ENCODE measurements around the gene GRB10.

GRB10 gene

DNA sequence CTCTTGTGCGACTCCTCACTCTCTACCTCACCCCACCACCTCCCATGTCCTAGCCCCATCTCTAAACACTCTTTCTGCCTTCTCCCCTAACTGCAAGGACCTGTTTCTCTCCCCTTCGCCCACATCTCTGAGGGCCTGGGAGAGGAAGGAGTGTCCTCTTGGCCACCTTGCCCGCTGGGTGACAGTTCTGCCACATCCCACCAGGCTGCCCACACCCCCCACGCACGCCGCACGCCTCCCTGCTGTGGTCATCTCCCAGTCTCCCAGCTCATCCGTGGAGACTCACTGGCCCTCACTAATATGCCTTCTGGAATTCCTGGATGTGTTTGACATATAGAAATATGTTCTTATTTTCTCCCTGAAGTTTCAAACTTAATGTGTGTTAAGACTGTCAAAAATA, 48.5 kb downstream of the GRB10 start:
- DNase-seq (ENCODE audit: low spot score): no peak
- H3K4me3 Mint-ChIP-seq: no peak overlapping the region
- no peaks in the 10 kb centered on the region for H3K9me3 Mint-ChIP-seq
- H3K27ac Mint-ChIP-seq: no peak overlapping the region
- no peaks in the 10 kb centered on the region for H3K27me3 Mint-ChIP-seq (ENCODE audit: low read depth)
- no peaks in the 10 kb centered on the region for H3K36me3 Mint-ChIP-seq (ENCODE audit: low read depth)
- peaks cover 11% of the 10 kb centered on the region for H3K4me1 Mint-ChIP-seq (ENCODE audit: low read depth)

DNA sequence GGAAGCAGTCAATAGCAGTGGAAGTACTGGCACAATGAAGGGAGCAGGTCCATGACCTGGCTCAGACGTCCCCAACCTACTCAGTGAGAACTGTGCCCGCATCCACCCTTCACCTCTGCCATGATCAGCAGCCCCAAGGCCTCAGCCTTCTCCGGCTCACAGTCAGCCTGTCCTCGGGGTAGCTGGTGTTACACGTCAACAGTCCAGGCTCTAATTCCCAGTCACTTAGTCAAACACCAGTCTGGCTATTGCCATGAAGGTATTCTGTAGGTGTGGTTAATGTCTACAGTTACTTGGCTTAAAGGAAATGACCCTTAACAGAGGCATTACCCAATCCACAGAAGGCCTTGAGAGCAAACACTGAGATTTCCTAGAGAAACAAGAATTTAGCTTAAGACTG, 49.1 kb downstream of the GRB10 start:
- H3K9me3 Mint-ChIP-seq: no peaks in the 10 kb centered on the region

DNA sequence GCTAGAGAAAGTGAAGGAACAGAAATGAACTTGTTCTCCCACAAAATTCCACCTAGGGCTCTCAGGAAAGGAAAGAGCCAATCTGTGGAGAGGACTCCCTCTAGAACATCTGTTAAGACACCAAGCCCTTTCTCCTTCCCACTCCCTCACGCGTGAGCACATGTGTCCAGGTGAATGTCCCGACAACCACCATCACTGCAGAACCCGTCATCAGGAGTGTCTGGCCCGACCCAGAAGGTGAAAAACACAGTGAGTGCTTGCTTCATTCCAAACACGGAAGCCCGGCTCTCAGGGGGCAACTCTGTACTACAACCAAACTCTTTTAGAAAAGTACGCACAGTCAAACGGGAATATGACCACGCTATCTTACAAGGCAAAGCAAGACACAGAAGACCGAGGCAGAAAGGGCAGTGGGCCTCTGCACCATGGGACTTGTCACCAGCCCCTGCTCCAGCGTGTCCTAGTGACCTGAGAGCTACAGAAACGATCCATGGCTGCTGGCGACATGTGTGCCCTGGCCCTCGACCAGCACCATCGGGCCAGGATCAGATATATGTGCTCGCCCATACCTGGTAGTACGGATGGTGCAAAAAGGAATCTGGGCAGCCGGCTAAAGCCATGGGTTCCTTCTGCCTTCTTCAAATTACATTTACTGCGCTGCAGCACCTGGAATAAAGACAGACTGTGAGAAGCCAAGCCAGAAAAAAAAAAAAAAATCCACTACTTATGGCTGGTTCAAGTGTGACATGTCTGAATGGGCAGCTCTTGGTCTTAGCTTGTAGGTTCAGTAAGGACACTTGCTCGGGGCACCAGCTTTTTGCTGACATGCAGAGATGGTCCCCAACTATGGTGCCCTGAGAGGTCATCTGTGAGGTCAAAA, 50.8 kb downstream of the GRB10 start:
- Mint-ChIP-seq H3K27ac (no peak overlapping the region), H3K27me3 (ENCODE audit: low read depth) (peaks cover 3% of the 10 kb centered on the region), H3K4me1 (ENCODE audit: low read depth) (peaks cover 9% of the 10 kb centered on the region), H3K4me3 (no peak overlapping the region), H3K36me3 (ENCODE audit: low read depth) (no peaks in the 10 kb centered on the region), H3K9me3 (no peaks in the 10 kb centered on the region)
- DNase-seq (ENCODE audit: low spot score): no peak

More for the DNA sequence above, 49.1 kb downstream of the GRB10 start:
- Mint-ChIP-seq H3K27ac (no peak overlapping the region), H3K4me3 (no peak overlapping the region), H3K4me1 (ENCODE audit: low read depth) (peaks cover 8% of the 10 kb centered on the region), H3K36me3 (ENCODE audit: low read depth) (no peaks in the 10 kb centered on the region), H3K27me3 (ENCODE audit: low read depth) (no peaks in the 10 kb centered on the region)
- DNase-seq (ENCODE audit: low spot score): no peak

DNA sequence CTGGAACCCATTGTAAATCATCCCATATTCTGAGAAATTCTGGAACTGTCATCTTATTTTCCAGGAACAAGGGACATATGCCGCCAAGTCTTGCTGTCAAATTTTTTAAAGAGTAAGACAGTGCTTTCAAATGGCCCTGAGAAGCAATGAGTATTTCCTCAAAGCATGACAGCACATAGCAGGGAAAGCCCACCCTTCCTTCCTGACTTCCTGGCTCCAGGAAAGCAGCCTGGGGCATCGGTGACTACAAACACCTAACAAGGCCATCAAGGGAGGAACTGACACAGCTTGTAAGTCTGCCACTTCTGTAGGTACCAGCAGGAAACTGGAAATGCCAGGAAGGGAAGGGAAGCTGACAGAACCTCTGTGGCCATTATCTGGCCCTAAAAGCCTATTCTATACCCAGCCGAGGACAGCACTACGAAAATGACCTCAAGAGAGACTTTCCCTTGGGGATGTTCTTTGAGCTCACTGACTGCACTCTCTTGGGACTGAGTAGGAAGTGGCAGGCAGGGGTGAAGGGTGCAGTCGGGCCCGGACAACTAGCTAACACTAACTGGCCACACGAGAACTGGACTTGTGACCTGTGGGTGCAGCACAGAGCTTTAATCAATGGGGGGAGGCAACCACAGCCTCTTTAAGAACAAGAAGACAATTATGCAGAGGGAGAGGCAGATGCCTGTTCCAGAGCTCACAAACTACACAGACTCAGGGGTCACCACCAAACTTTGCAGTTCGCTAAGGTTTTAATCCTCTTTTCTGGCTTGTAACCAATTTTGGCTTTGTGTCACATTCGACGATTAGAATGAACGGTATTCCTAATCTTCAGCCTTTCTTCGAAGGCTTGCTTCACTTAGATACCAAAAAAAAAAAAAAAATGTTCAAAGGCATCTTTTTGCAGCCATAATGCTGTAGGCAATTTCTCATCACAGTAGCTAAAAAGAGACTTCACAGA, 52.0 kb downstream of the GRB10 start:
- Mint-ChIP-seq H3K27me3 (ENCODE audit: low read depth) (peaks cover 4% of the 10 kb centered on the region), H3K4me3 (no peak overlapping the region), H3K9me3 (no peaks in the 10 kb centered on the region), H3K27ac (no peak overlapping the region), H3K4me1 (ENCODE audit: low read depth) (peaks cover 10% of the 10 kb centered on the region), H3K36me3 (ENCODE audit: low read depth) (no peaks in the 10 kb centered on the region)
- DNase-seq (ENCODE audit: low spot score): no peak

DNA sequence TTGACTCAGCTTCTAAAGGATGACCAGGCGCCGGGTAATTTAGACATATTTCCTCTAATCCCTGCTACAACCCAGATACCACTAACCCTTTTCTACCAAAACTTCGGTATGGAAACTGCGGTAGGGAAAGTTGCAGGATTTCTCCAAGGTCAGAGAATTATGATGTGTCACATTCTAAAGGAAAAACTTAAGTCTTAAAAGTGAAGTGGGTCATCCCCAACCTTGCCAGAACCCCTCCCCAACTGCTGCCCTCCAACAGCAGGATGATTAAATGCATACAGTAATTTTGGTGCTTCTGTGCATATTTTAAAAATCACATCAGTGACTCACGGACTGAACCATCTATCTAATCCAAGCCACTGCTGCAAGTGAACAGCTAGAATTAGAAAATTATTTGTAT, 52.7 kb downstream of the GRB10 start:
- H3K27me3 Mint-ChIP-seq (ENCODE audit: low read depth): peaks cover 4% of the 10 kb centered on the region
- H3K4me3 Mint-ChIP-seq: no peak overlapping the region
- DNase-seq (ENCODE audit: low spot score): no peak
- H3K27ac Mint-ChIP-seq: no peak overlapping the region
- peaks cover 5% of the 10 kb centered on the region for H3K4me1 Mint-ChIP-seq (ENCODE audit: low read depth)
- no peaks in the 10 kb centered on the region for H3K9me3 Mint-ChIP-seq
- no peaks in the 10 kb centered on the region for H3K36me3 Mint-ChIP-seq (ENCODE audit: low read depth)

DNA sequence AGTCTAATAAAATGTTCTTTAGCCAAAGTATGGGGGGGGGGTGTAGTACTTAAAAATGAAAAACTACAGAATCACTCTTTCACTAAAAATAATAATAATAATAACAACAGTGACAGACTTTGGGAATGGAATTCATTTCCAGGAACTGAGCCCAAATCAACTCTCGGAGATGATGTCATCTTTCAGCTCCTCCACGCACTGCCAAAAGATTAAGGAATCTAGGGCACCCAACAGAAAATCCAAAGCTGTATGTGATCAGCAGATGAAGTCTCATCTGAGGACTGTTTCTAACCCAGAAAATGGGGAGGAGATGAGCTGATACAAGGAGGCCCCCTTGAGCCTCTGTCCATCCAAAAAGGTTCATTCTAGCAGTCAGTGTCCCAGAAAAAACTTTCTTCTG, 54.5 kb downstream of the GRB10 start:
- H3K27me3 Mint-ChIP-seq (ENCODE audit: low read depth): peaks cover 4% of the 10 kb centered on the region
- H3K4me1 Mint-ChIP-seq (ENCODE audit: low read depth): peaks cover 5% of the 10 kb centered on the region
- no peaks in the 10 kb centered on the region for H3K36me3 Mint-ChIP-seq (ENCODE audit: low read depth)
- H3K9me3 Mint-ChIP-seq: no peaks in the 10 kb centered on the region
- no peak overlapping the region for H3K27ac Mint-ChIP-seq
- H3K4me3 Mint-ChIP-seq: no peak overlapping the region
- DNase-seq (ENCODE audit: low spot score): no peak

DNA sequence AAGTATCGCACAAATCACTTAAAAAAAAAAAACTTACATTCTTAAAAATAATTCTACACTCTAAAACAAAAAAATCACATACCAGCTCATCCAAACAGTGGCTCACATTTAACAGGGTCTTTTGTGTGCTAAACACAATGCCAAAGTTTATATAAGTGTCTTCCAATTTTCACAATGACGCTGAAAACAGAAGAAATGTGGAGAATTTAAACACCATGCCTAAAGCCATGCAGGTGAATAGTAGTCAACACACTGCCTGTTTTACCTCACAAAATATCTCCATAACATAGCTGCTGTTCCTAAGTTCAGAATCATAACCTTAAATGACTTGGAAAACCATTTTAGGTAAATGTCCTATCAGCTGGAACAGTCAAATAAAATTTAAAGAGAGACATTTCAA, 55.0 kb downstream of the GRB10 start:
- H3K36me3 Mint-ChIP-seq (ENCODE audit: low read depth): no peaks in the 10 kb centered on the region

DNA sequence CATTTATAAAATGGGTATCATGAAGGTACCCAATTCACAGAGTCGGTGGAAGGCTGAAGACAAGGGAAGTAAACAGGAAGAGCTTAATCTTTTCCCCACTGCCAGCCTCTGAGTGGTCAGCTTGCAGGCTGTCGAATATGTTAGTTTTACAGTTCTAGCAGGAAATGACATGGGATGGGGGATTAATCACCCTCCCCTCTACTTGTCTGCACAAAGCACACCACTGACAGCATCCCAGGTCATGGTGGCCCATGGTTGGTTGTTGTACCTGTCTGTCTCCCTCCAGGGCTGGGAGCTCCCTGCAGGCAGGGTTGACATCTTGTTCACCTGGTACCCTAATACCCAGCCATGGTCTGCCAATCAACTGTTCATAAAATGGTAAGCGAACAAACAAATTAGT, 55.6 kb downstream of the GRB10 start:
- no peak for DNase-seq (ENCODE audit: low spot score)
- Mint-ChIP-seq H3K27ac (no peak overlapping the region), H3K4me1 (ENCODE audit: low read depth) (peaks cover 5% of the 10 kb centered on the region), H3K36me3 (ENCODE audit: low read depth) (no peaks in the 10 kb centered on the region), H3K4me3 (no peak overlapping the region), H3K27me3 (ENCODE audit: low read depth) (peaks cover 4% of the 10 kb centered on the region), H3K9me3 (no peaks in the 10 kb centered on the region)

More for the DNA sequence above, 55.0 kb downstream of the GRB10 start:
- H3K4me3 Mint-ChIP-seq: no peak overlapping the region
- H3K27ac Mint-ChIP-seq: no peak overlapping the region
- H3K27me3 Mint-ChIP-seq (ENCODE audit: low read depth): peaks cover 4% of the 10 kb centered on the region
- H3K4me1 Mint-ChIP-seq (ENCODE audit: low read depth): peaks cover 5% of the 10 kb centered on the region
- H3K9me3 Mint-ChIP-seq: no peaks in the 10 kb centered on the region
- no peak for DNase-seq (ENCODE audit: low spot score)

DNA sequence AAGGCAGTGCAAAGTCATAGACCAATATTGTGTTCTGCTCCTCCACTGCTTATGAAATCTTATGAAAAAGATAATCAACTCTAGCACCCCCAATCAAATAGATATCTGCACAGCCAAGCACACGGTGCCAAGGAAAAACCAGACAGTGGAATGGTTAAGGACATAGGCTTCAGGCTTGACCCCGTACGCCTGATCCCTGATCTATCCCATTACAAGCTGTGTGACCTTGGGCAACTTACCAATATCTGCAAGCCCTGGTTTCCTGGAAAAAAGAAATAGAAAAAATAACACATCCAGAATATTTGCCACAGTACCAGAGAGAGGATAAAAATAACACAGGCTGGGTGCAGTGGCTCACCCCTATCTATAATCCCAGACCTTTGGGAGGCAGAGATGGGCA, 56.9 kb downstream of the GRB10 start:
- Mint-ChIP-seq H3K9me3 (no peaks in the 10 kb centered on the region), H3K4me1 (ENCODE audit: low read depth) (peaks cover 5% of the 10 kb centered on the region), H3K27ac (no peak overlapping the region), H3K27me3 (ENCODE audit: low read depth) (peaks cover 4% of the 10 kb centered on the region), H3K4me3 (no peak overlapping the region), H3K36me3 (ENCODE audit: low read depth) (no peaks in the 10 kb centered on the region)
- DNase-seq (ENCODE audit: low spot score): no peak

DNA sequence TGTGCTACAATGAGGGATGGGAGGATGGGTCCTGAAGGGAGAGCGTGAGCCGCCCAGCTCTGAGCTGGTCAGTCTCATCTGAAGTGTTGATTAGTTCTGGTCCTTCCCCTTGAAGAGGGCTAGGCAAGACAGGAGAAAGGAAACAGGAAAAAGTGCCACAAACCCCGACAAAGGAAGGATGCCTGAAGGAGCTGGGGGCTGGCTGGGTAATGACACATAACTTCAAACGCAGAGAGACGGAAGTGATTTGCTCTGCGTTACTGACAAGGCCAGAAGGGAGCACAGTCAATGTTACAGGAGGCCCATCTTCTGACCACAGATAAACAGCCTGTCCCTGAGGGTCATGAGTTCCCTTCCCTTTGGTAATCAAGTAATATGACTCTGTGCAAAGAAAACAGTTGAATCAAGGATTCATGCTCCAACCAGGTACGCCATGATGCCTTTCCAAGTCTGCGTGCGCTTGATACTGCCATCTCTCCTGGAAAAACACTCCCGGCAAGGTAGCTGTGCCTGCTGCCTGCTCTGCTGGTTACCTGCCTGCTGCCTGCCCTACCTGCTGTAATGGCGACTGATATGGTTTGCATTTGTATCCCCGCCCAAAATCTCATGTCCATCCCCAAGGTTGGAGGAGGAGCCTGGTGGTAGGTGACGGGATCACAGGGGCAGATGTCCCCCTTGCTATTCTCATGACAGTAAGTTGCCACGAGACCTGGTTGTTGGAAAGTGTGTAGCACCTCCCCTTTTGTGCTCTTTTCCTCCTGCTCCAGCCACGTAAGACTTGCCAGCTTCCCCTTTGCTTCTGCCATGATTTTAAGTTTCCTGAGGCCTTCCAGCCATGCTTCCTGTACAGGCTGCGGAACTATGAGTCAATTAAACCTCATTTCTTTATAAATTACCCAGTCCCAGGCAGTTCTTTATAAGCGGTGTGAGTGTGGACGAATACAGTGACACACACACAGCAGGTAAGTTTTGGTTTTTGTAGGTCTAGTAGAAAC, 57.9 kb downstream of the GRB10 start:
- H3K4me1 Mint-ChIP-seq (ENCODE audit: low read depth): peaks cover 5% of the 10 kb centered on the region
- no peaks in the 10 kb centered on the region for H3K9me3 Mint-ChIP-seq
- peaks cover 4% of the 10 kb centered on the region for H3K27me3 Mint-ChIP-seq (ENCODE audit: low read depth)
- H3K36me3 Mint-ChIP-seq (ENCODE audit: low read depth): no peaks in the 10 kb centered on the region
- H3K4me3 Mint-ChIP-seq: no peak overlapping the region
- no peak for DNase-seq (ENCODE audit: low spot score)
- no peak overlapping the region for H3K27ac Mint-ChIP-seq

DNA sequence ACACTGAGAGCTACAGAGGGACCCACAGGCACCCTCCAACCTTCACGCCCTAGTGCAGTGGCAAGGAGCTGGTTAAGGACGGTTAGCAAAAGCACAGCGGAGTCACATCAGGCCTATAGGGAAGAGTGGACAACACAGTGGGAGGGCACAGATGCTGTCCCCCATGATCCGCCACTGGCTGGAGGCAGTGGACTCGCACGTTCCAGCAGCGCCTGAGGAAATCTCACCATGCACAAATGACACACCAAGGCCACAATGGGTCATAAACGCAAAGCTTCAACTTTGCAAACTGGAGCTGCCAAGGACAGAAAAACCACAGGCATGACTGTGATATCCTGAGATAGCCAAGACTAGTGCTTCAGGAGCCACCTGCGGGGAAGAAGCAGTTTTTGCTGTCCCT, 58.8 kb downstream of the GRB10 start:
- no peaks in the 10 kb centered on the region for H3K36me3 Mint-ChIP-seq (ENCODE audit: low read depth)
- H3K27me3 Mint-ChIP-seq (ENCODE audit: low read depth): peaks cover 4% of the 10 kb centered on the region
- no peak for DNase-seq (ENCODE audit: low spot score)
- H3K4me3 Mint-ChIP-seq: no peak overlapping the region
- no peak overlapping the region for H3K27ac Mint-ChIP-seq
- no peaks in the 10 kb centered on the region for H3K9me3 Mint-ChIP-seq
- peaks cover 5% of the 10 kb centered on the region for H3K4me1 Mint-ChIP-seq (ENCODE audit: low read depth)

DNA sequence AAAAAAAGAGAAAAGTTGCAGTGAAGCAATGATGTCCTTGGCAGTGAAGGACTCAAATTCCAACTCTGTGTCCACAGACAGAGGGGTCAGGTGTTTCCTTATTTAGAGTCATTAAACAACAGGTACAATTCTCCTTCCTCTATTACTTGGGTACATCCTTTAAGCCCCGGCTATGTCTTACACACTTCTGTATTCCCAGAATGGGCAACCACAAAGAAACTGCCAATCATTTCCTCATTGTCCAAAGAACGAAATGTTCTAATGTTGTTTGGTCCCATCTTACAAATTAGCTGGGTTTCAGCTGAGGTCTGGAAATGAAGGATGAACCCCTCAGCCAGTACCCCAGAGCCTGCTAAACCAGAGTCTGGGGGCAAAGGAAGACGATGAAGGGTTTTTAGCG, 59.5 kb downstream of the GRB10 start:
- Mint-ChIP-seq H3K27ac (no peak overlapping the region), H3K9me3 (no peaks in the 10 kb centered on the region), H3K4me3 (no peak overlapping the region), H3K27me3 (ENCODE audit: low read depth) (peaks cover 4% of the 10 kb centered on the region), H3K4me1 (ENCODE audit: low read depth) (peaks cover 5% of the 10 kb centered on the region), H3K36me3 (ENCODE audit: low read depth) (no peaks in the 10 kb centered on the region)
- DNase-seq (ENCODE audit: low spot score): no peak

DNA sequence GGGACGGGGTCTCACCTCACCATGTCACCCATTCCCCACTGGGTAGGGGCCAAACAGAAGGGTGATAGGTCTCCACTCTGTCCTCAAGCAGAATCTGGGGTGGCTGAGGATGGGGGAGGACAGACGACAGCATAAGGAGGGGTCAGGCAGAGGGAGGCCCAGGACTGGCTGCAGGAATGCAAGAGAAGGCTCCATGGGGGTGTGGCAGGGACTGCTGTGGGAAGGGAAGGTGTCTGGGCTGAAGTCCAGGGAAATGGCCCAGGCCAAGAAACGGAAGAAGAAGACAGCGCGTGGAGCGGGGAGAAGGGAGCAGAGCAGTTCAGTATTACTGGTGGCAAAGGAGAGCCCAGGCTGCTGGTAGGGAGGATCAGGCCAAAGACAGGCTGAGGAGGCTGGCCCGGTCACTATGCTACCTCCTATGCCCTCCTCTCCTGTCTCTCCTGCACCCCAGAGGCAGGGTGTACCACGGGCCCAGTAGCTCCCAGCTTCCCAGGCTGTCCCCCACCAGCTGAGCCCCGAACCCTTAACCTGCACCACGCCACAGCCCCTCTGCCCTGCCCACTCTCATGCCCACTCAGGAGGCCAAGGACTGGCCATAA, 60.9 kb downstream of the GRB10 start:
- Mint-ChIP-seq H3K27ac (no peak overlapping the region), H3K4me1 (ENCODE audit: low read depth) (peaks cover 3% of the 10 kb centered on the region), H3K36me3 (ENCODE audit: low read depth) (no peaks in the 10 kb centered on the region), H3K27me3 (ENCODE audit: low read depth) (no peaks in the 10 kb centered on the region), H3K4me3 (no peak overlapping the region), H3K9me3 (no peaks in the 10 kb centered on the region)
- no peak for DNase-seq (ENCODE audit: low spot score)

Measured in T-helper 2 cell treated with Interferon-gamma antibody and Interleukin-4, amounts not matched to agents 5 μg/mL and 100 μg/mL, for 36 hours (primary cell).